ELF-1 (cell line): ENCODE data around the gene CGGBP1.
A peak's percentile ranks its signal among the peaks of the same experiment; 100 is the strongest.
"Not testable (repeated sequence)": the region's sequence is repeated elsewhere in the genome, so short reads cannot be mapped to it uniquely, and the experiment has no call there.

Experiments used
- DNase-seq: peaks from one replicate; pipeline ENCODE4 v3.0.0-alpha.2; 2016; ENCODE audit warnings: low read depth, low spot score

CGGBP1 gene

GRCh38 chr3:88034491-88035275, 24.1 kb downstream of the CGGBP1 start:
- DNase-seq: no peak

GRCh38 chr3:88033808-88034207, 25.0 kb downstream of the CGGBP1 start:
- DNase-seq: no peak

GRCh38 chr3:88033079-88033478, 25.7 kb downstream of the CGGBP1 start:
- no peak for DNase-seq

- no peak for DNase-seq
These were observed 26.6 kb downstream of the CGGBP1 start for GRCh38 chr3:88032245-88032644.

- no peak for DNase-seq
These were observed 27.1 kb downstream of the CGGBP1 start for GRCh38 chr3:88031642-88032077.

- no peak for DNase-seq
These were observed 28.6 kb downstream of the CGGBP1 start for GRCh38 chr3:88030210-88030609.

- DNase-seq: no peak
These were observed 29.9 kb downstream of the CGGBP1 start for GRCh38 chr3:88028876-88029275.

GRCh38 chr3:88025001-88025552, 33.7 kb downstream of the CGGBP1 start:
- DNase-seq: no peak

- no peak for DNase-seq
These were observed 39.8 kb downstream of the CGGBP1 start for GRCh38 chr3:88019024-88019423.

- DNase-seq: not testable (repeated sequence)
These were observed 43.1 kb downstream of the CGGBP1 start for GRCh38 chr3:88015656-88016055.

GRCh38 chr3:88013592-88013991, 45.2 kb downstream of the CGGBP1 start:
- DNase-seq: no peak

GRCh38 chr3:88010810-88011209, 48.0 kb downstream of the CGGBP1 start:
- DNase-seq: no peak

GRCh38 chr3:88009066-88009465, 49.7 kb downstream of the CGGBP1 start:
- no peak for DNase-seq

- no peak for DNase-seq
These were observed 53.7 kb downstream of the CGGBP1 start for GRCh38 chr3:88005066-88005465.

- peak; percentile 13 for DNase-seq
These were observed 55.6 kb downstream of the CGGBP1 start for GRCh38 chr3:88003115-88003755.

- DNase-seq: no peak
These were observed 56.4 kb downstream of the CGGBP1 start for GRCh38 chr3:88002448-88002847.
